GM18499 (cell line): Measurements from ENCODE around the gene SLC39A11.
"Not testable (repeated sequence)": the region's sequence is repeated elsewhere in the genome, so short reads cannot be mapped to it uniquely, and the experiment has no call there.

ENCODE experiments used
- ATAC-seq: cut with Tn5 transposase; IDR thresholded peaks from one replicate; pipeline ENCODE4 v1.9.1; 2021; ENCODE audit warnings: moderate number of reproducible peaks; ENCODE audit not compliant: insufficient read depth, unreplicated experiment

Gene SLC39A11

GRCh38 chr17:72962106-72962505, 130.4 kb downstream of the SLC39A11 start:
- no peak for ATAC-seq

- ATAC-seq: no peak
Observed at GRCh38 chr17:72955391-72956140, 136.9 kb downstream of the SLC39A11 start.

GRCh38 chr17:72954579-72954978, 137.9 kb downstream of the SLC39A11 start:
- no peak for ATAC-seq

GRCh38 chr17:72953621-72954020, 138.9 kb downstream of the SLC39A11 start:
- ATAC-seq: no peak

DNA sequence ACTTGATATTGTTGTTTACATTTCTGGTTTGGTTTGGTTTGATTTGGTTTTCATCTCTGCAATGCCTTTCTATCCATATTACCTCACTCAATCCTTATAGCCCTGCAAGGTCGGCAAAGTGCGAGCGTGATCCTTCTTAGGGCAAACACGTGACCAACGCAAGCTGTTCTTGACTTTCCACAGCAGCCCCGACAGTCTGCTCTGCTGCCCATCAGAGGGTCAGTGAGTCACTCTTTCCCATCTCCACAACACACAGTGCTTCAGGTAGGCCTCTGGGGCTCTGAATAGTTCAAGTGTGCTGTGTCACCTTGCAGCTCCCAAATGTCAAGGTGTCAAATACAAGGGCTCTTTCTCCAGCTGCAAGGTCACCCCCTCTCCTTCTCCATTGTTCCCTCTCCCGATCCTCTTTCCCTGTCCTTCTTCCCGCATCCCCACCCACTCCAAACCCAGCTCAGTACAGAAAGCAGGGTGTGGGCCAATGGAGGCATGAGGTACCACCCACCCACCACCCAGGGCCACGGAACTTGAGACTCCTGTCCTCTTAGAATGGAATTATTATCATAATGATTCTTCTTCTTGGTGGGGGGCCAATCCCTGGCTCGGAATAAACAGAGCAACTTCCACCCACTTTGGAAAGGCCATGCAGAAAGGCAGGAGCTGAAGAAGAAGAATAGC, 139.7 kb downstream of the SLC39A11 start:
- no peak for ATAC-seq

GRCh38 chr17:72952220-72952619, 140.3 kb downstream of the SLC39A11 start:
- no peak for ATAC-seq

DNA sequence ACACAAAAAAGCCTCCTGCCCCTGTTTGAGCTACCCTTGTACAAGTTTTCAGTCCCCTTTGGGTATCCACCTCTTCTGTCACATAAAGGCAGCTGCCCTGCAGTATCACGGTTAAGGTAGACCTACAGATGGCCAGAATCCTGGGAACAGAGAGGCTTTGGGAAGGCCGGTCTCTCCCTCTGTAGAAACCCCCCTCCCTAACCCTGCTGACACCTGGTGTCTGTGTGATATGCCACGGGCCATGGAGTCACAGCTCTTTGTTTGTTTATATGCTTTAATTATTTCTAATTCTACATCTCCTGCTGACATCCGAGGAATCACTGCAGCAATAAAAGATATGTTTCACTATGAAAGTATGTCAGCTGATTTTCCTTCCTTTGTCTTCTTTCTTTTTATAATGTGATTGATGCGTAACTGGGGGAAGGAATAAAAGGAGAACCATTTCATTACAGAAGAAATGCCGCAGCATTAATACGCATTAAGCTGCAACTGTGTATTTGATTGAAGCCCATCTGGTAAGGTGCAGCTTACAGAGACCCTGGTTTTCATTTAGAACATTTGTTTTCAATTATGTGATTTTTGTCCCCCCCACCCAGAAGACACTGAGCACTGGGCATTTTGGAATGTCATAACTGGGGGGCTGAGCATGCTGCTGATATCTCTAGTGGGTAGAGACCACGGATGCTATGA, 142.1 kb downstream of the SLC39A11 start:
- no peak for ATAC-seq

- no peak for ATAC-seq
Observed at GRCh38 chr17:72948115-72948514, 144.4 kb downstream of the SLC39A11 start.

DNA sequence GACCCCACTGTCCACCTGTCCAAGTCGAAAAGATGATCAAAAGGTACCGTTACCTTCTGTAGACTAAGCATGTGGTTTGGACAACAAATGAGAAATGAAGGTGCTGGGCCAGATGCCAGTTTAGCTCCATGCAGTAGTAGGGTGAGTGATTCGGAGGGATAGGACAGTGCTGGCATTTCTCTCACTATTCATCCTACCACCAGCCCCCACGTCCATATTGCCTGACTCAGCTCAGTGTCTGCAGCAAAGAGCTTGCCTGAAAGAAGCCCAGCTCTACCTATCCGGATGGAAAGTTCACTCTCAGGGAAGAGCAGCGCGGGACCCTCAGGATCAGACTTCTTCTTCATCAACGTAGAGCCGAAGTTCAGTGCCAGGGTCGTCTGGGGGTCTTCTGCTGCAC, 145.0 kb downstream of the SLC39A11 start:
- ATAC-seq: no peak

- no peak for ATAC-seq
Observed at GRCh38 chr17:72946696-72947095, 145.8 kb downstream of the SLC39A11 start.

- no peak for ATAC-seq
Observed at GRCh38 chr17:72946156-72946555, 146.3 kb downstream of the SLC39A11 start.

DNA sequence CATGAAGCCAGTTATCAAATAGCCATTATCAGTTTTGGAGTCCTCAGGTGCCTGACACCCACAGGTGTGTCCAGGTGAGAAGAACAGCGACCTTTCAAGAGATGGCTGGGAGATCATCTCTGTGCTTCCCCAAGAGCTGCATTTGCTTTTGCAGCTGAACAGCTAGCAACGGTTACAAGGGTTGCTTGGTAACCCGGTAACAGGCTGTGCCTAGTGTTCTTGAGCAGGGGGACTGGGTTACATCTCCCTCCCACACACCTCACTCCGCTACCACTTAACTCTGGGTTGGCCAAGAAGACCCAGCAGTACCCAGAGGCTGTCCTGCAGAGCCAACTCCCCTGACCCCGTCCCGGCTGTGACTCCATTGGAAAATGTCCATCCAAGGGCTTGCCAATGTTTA, 147.0 kb downstream of the SLC39A11 start:
- no peak for ATAC-seq

DNA sequence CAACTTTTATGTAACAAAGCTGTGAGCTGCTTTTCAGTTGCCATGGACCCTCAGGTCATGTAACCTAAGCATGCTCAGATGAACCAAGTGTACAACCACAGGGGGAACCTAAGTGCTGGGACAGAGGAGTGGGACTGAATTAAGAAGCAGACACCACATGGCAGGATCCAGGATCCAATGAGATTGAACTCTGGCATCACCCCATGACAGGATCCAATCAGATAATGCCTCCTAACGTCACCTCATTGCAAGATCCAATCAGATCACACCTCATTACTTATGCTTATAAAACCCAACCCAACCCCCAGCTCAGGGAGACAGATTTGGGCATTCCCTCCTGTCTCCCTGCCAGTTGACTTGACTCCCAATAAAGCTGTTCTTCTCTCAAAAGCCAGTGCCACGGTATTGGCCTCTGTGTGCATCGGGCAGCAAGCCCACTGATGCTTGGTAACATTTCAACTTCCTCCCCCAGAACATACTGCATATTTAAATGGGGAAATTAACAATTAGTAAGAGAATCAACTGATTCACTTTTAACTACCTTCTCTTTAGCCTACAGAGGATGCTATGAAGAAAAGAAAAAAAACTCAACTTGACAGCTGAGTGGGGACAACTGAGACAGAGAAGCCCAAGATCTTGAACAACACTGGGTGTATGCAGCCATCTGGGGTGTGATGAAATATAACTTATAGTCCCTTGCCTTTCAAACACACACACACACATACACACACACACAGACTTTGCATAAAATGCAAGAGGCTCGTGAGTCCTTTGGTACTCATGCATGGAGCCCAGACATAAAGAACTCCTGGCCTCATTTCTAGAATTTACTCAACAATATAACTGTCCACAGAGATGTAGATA, 148.4 kb downstream of the SLC39A11 start:
- ATAC-seq: no peak

DNA sequence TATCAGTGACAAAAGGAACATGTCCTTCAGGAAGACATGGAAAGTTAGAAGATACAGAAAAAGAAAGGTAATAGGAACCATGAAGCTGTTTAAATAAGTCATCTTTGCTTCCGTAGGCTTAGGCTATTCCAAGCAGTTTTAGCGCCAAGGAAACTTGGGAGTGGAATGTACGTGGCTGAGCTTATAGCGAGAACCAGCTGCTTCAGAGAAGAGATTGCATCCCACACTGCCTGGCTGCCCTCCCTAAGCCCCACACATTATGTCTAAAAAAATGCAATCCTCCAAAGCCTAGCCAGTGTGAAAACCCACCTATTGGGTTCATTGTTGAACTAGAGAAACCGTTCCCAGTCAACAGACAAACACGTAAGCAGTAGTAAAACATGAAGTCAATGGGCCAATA, 149.9 kb downstream of the SLC39A11 start:
- ATAC-seq: no peak

GRCh38 chr17:72940496-72940895, 152.0 kb downstream of the SLC39A11 start:
- no peak for ATAC-seq

- ATAC-seq: no peak
Observed at GRCh38 chr17:72938482-72938881, 154.0 kb downstream of the SLC39A11 start.

DNA sequence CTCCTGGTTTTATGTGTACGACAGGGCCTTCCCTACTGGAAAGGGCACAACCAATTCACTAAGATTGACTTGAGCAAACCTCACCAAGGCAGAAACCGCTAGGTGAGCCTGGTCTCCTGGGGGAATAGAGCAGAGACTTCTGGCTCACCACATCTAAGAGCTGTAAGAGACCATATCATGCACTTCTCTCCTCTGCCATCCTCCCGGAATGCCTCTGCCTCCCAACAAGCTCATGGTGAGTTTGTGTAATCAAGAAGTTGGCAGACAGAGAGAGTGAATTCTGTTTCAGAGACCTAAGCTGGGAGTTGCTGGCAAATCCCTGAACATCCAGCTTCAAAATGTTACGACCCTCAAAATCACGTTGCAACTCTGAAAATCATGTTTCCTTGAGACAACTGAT, 154.8 kb downstream of the SLC39A11 start:
- no peak for ATAC-seq

GRCh38 chr17:72937254-72937653, 155.2 kb downstream of the SLC39A11 start:
- ATAC-seq: not testable (repeated sequence)

GRCh38 chr17:72935984-72936383, 156.5 kb downstream of the SLC39A11 start:
- ATAC-seq: no peak

- no peak for ATAC-seq
Observed at GRCh38 chr17:72934927-72935326, 157.6 kb downstream of the SLC39A11 start.
